PC-9 (cell line): ENCODE results near the gene HSFX4.

Experiments
- EZH2 ChIP-seq: fragments of 200-600 bp; sonication (generic); IDR thresholded peaks from 2 replicates; pipeline ENCODE4 v1.8.0; 2017; ENCODE audit warnings: antibody characterized with exemption, low read depth
- TF ChIP-seq, protein P1 (sequence below): fragments of 200-600 bp; sonication (generic); conservative IDR thresholded peaks from 2 replicates; pipeline ENCODE4 v1.6.1; 2017; ENCODE audit warnings: mixed run types, antibody characterized with exemption, mild to moderate bottlenecking, moderate library complexity

DNA sequence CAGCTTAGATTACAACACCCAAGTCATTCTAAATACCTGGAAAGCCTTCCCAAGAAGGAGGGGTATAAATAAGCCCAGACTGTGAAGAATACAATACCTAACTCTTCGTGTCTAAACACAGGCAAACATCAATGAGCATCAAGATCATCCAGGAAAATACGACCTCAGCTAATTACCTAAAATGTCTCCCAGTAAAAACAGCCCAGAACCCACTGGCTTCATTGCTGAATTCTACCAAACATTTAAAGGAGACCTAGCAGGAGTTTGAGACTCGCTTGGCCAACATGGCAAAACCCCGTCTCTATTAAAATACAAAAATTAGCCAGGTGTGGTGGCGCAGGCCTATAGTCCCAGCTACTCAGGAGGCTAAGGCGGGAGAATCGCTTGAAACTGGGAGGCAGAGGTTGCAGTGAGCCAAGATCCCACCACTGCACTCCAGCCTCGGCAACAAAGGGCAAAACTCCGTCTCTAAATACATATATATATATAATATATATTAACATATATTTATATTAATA, 19.1 kb upstream of the HSFX4 start:
- TF ChIP-seq, protein P1, sequence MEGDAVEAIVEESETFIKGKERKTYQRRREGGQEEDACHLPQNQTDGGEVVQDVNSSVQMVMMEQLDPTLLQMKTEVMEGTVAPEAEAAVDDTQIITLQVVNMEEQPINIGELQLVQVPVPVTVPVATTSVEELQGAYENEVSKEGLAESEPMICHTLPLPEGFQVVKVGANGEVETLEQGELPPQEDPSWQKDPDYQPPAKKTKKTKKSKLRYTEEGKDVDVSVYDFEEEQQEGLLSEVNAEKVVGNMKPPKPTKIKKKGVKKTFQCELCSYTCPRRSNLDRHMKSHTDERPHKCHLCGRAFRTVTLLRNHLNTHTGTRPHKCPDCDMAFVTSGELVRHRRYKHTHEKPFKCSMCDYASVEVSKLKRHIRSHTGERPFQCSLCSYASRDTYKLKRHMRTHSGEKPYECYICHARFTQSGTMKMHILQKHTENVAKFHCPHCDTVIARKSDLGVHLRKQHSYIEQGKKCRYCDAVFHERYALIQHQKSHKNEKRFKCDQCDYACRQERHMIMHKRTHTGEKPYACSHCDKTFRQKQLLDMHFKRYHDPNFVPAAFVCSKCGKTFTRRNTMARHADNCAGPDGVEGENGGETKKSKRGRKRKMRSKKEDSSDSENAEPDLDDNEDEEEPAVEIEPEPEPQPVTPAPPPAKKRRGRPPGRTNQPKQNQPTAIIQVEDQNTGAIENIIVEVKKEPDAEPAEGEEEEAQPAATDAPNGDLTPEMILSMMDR, result no peak
- no peak for TF ChIP-seq EZH2
